Thoracic aorta (tissue), 2 donors: ENCODE data around the gene CD1E. TPM values are rescaled to one million over a fixed set of nuclear protein-coding genes. Genes with fewer than 3 reads are reported as not detected.
"Not testable (repeated sequence)": the region's sequence is repeated elsewhere in the genome, so short reads cannot be mapped to it uniquely, and the experiment has no call there.

Source experiments
- ATAC-seq: fragments of 150-250 bp; one replicate; pipeline ENCODE4 v1.8.0; 2017; ENCODE audit warnings: low read depth; ENCODE audit not compliant: insufficient number of reproducible peaks, low FRiP score
- DNase-seq: peaks from one replicate; pipeline ENCODE4 v3.0.0-alpha.2; 2020; ENCODE audit warnings: low spot score
- H3K27ac ChIP-seq, 2 donors: fragments of 200-600 bp; sonication (generic); 1 replicate in 1 of 2; 2 replicates in 1 of 2; pipeline ENCODE4 v1.5.1; 2016; ENCODE audit warnings: mild to moderate bottlenecking in 2 of 2, moderate library complexity in 2 of 2
- H3K27me3 ChIP-seq: fragments of 200-600 bp; sonication (generic); replicated peaks from 2 replicates; pipeline ENCODE4 v1.6.0; 2016; ENCODE audit warnings: mild to moderate bottlenecking; ENCODE audit not compliant: insufficient read depth
- H3K36me3 ChIP-seq: fragments of 200-600 bp; sonication (generic); one replicate; pipeline ENCODE4 v1.5.1; 2016
- H3K4me1 ChIP-seq, 2 donors: fragments of 200-600 bp; sonication (generic); 1 replicate in 1 of 2; 2 replicates in 1 of 2; pipeline versions ENCODE4 v1.5.1 to v1.6.0; 2016; ENCODE audit warnings: low read depth in 2 of 2, mild to moderate bottlenecking in 1 of 2; ENCODE audit not compliant: control insufficient read depth in 1 of 2
- H3K4me3 ChIP-seq: fragments of 200-600 bp; sonication (generic); 2 replicates; pipeline ENCODE4 v1.5.1; 2016; ENCODE audit warnings: mild to moderate bottlenecking
- H3K9me3 ChIP-seq: fragments of 200-600 bp; sonication (generic); 2 replicates; pipeline ENCODE4 v1.5.1; 2016
- CTCF ChIP-seq: fragments of 200-600 bp; sonication (generic); IDR thresholded peaks from one replicate; pipeline ENCODE4 v1.5.1; 2019; ENCODE audit warnings: antibody characterized with exemption
- total RNA-seq, 2 donors: library from RNA; depleted of rRNA; stranded (reverse); fragments of >200 nt; gene quantifications; one replicate each; pipeline versions ENCODE4 v1.1.0 to v1.2.3, GENCODE V29; 2016

The CD1E gene
- total RNA-seq, 2 donors from 2014 or later: not detected

- Histone ChIP-seq H3K27me3 (no peaks in the 10 kb centered on the region), H3K4me1 (no peaks in the 10 kb centered on the region), H3K27ac (no peak overlapping the region), H3K4me3 (no peak overlapping the region), H3K9me3 (no peaks in the 10 kb centered on the region), H3K36me3 (no peaks in the 10 kb centered on the region)
- ATAC-seq: no peak
- TF ChIP-seq CTCF: no peak
- no peak for DNase-seq
Observed at GRCh38 chr1:158331106-158331425, 22.6 kb upstream of the CD1E start.

GRCh38 chr1:158331481-158332150, 22.1 kb upstream of the CD1E start, which contains the start of gene CD1B:
TSS of gene CD1B (minus strand) at chr1:158331531. CDS start at chr1:158331423, 108 bp downstream.
- no peaks in the 10 kb centered on the region for H3K27me3 ChIP-seq
- no peak for TF ChIP-seq CTCF
- no peak for ATAC-seq

GRCh38 chr1:158333405-158334155, 20.1 kb upstream of the CD1E start:
- DNase-seq: no peak
- Histone ChIP-seq H3K4me1 (no peaks in the 10 kb centered on the region), H3K27ac (no peak overlapping the region), H3K4me3 (no peak overlapping the region), H3K9me3 (no peaks in the 10 kb centered on the region), H3K27me3 (no peaks in the 10 kb centered on the region), H3K36me3 (no peaks in the 10 kb centered on the region)
- no peak for TF ChIP-seq CTCF
- ATAC-seq: no peak

More at GRCh38 chr1:158331481-158332150, 22.1 kb upstream of the CD1E start, which contains the start of gene CD1B:
- Histone ChIP-seq H3K27ac (no peak within 1 kb of the TSS), H3K4me1 (no peaks in the 10 kb centered on the region), H3K4me3 (no peak within 1 kb of the TSS), H3K36me3 (no peaks in the 10 kb centered on the region), H3K9me3 (no peaks in the 10 kb centered on the region)
- no peak for DNase-seq

GRCh38 chr1:158334526-158335212, 19.0 kb upstream of the CD1E start:
- Histone ChIP-seq H3K9me3 (no peaks in the 10 kb centered on the region), H3K27me3 (no peaks in the 10 kb centered on the region), H3K36me3 (no peaks in the 10 kb centered on the region), H3K4me1 (no peaks in the 10 kb centered on the region), H3K27ac (no peak overlapping the region), H3K4me3 (no peak overlapping the region)
- no peak for TF ChIP-seq CTCF
- ATAC-seq (no peak), DNase-seq (no peak)

GRCh38 chr1:158335213-158335532, 18.5 kb upstream of the CD1E start:
- Histone ChIP-seq H3K27ac (no peak overlapping the region), H3K36me3 (no peaks in the 10 kb centered on the region), H3K4me1 (no peaks in the 10 kb centered on the region), H3K9me3 (no peaks in the 10 kb centered on the region), H3K4me3 (no peak overlapping the region), H3K27me3 (no peaks in the 10 kb centered on the region)
- TF ChIP-seq CTCF: no peak
- ATAC-seq: no peak
- no peak for DNase-seq

- H3K27me3 ChIP-seq, H3K4me1 ChIP-seq, H3K36me3 ChIP-seq, H3K9me3 ChIP-seq, H3K4me3 ChIP-seq, H3K27ac ChIP-seq, DNase-seq, ATAC-seq: not testable (repeated sequence)
Observed at GRCh38 chr1:158336413-158336812, 17.3 kb upstream of the CD1E start.

GRCh38 chr1:158348946-158349345, 4.7 kb upstream of the CD1E start:
- not testable (repeated sequence) for ATAC-seq, DNase-seq, H3K4me3 ChIP-seq, H3K36me3 ChIP-seq, H3K4me1 ChIP-seq, H3K27ac ChIP-seq, H3K9me3 ChIP-seq, H3K27me3 ChIP-seq
